ENCODE measurements around the gene ASNSD1. TPM values are rescaled to one million over a fixed set of nuclear protein-coding genes. Genes with fewer than 3 reads are reported as not detected.
"Not testable (repeated sequence)": the region's sequence is repeated elsewhere in the genome, so short reads cannot be mapped to it uniquely, and the experiment has no call there.

ASNSD1 gene
- total RNA-seq, 5 donors from 2014 or later (not counting 1 experiment from before 2014, with no cell fraction given) = 31.7 to 43.8 (median 35.9) TPM

DNA sequence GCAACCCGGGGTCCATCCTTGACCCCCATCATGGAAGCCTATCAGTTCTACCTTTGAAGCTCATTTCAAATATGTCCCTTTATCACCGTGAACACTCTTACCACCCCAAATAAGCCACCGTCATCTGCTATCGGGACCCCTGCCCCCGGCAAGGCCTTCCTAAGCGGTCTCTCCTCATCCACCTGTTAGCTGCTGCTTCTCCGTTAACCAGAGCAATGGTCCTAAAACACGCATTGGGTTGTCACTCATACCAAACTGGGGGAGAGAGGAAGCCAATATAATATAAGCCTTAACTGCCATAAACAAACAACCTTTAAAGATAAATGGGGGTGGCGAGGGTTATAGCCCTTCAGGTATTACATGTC lies 680 bp downstream of the ASNSD1 start:
- WGBS (ENCODE audit: insufficient coverage) = 0% methylated on average over 2 of the region's 9 CpGs
- no peak overlapping the region for H3K27ac Mint-ChIP-seq
- Histone ChIP-seq H3K27ac (ENCODE audit: low read length) (peak overlapping the region; percentile 92), H3K4me3 (ENCODE audit: control insufficient read depth in 1 of 2, extremely low read depth in 1 of 2, low read length in 1 of 2) (peak overlapping the region; percentile 93 to 98), H3K27me3 (replicated peaks in 1 of 2; ENCODE audit: control insufficient read depth in 2 of 2, extremely low read depth in 1 of 2, insufficient read depth in 2 of 2, low read length in 1 of 2) (no peaks in the 10 kb centered on the region), H3K9me3 (no peaks in the 10 kb centered on the region), H3K36me3 (ENCODE audit: control insufficient read depth in 2 of 2, extremely low read depth in 1 of 2, insufficient read depth in 1 of 2, low read length in 1 of 2) (peaks cover 0 to 10% of the 10 kb centered on the region in 2 donors), H3K4me1 (ENCODE audit: control insufficient read depth in 1 of 2, extremely low read depth in 1 of 2, insufficient read depth in 2 of 2, low read length in 2 of 2) (peaks cover 27 to 39% of the 10 kb centered on the region in 2 experiments)
- no peaks in the 10 kb centered on the region for H3K27me3 Mint-ChIP-seq
- peaks cover 52 to 59% (median 54%) of the 10 kb centered on the region in 3 donors for H3K4me1 Mint-ChIP-seq
- ChIA-PET POLR2A (interaction anchor here (0.5 to 2.4 kb wide), 5 partner anchors 8 to 101 kb away, joined by 3 to 8 read pairs (median 4); partner anchors contain the start of genes ANKAR (in 1 of the 2) and OSGEPL1 (in 1 of the 2)), CTCF (interaction anchor here (0.6 to 9.1 kb wide), 12 partner anchors 12 to 566 kb away, joined by 3 to 96 read pairs (median 8); partner anchors contain the start of genes ANKAR (in 2 of the 2) and OSGEPL1 (in 2 of the 2))
- H3K9me3 Mint-ChIP-seq = no peaks in the 10 kb centered on the region
- DNase-seq (peak in 1 of 35 experiments; percentile 33), ATAC-seq (replicated peaks in 1 of 4) (no peak)
- H3K4me3 Mint-ChIP-seq = no peak overlapping the region
- peaks cover 16% of the 10 kb centered on the region for H3K36me3 Mint-ChIP-seq

DNA sequence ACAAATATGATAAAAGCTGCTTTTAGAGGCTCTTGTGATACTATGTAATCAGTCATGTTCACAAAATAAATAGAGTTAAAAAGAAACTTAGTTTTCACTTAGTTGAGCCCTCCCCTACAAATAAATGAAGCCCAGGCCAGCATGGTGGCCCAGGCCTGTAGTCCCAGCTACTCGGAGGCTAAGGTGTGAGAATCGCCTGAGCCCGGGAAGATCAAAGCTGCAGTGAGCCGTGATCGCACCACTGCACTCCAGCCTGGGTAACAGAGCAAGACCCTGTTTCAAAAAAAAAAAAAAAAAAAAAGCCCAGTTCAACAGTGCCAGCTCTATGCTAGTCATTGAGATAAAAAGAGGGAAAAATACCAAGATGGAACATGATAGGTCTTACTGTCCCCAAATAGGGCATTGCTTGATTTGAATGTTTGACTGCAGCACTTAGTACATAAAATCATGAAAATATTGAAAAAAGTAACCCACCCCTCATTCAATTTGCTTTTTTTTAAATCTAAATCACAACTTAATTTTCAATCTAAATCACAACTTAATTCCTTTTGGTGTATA lies 1.5 kb downstream of the ASNSD1 start:
- no peak for ATAC-seq (replicated peaks in 1 of 4)
- peaks cover 48 to 59% (median 55%) of the 10 kb centered on the region in 3 donors for H3K4me1 Mint-ChIP-seq
- H3K4me1 ChIP-seq (ENCODE audit: control insufficient read depth in 1 of 2, extremely low read depth in 1 of 2, insufficient read depth in 2 of 2, low read length in 2 of 2) = peaks cover 21 to 36% of the 10 kb centered on the region in 2 experiments
- CTCF ChIA-PET = interaction anchor here (0.6 to 9.1 kb wide), 10 partner anchors 9 to 100 kb away, joined by 3 to 96 read pairs (median 6); partner anchors contain the start of genes ANKAR (in 2 of the 2) and OSGEPL1 (in 1 of the 2)
- no peaks in the 10 kb centered on the region for H3K9me3 ChIP-seq
- peak overlapping the region in 1 of 2 donors; percentile 93 for H3K4me3 ChIP-seq (ENCODE audit: control insufficient read depth in 1 of 2, extremely low read depth in 1 of 2, low read length in 1 of 2)
- H3K27me3 ChIP-seq (replicated peaks in 1 of 2; ENCODE audit: control insufficient read depth in 2 of 2, extremely low read depth in 1 of 2, insufficient read depth in 2 of 2, low read length in 1 of 2) = no peaks in the 10 kb centered on the region
- DNase-seq = no peak
- H3K27me3 Mint-ChIP-seq = no peaks in the 10 kb centered on the region
- no peak overlapping the region for H3K27ac Mint-ChIP-seq
- peaks cover 24% of the 10 kb centered on the region for H3K36me3 Mint-ChIP-seq
- peaks cover 0 to 18% of the 10 kb centered on the region in 2 donors for H3K36me3 ChIP-seq (ENCODE audit: control insufficient read depth in 2 of 2, extremely low read depth in 1 of 2, insufficient read depth in 1 of 2, low read length in 1 of 2)
- H3K4me3 Mint-ChIP-seq = no peak overlapping the region
- WGBS (ENCODE audit: insufficient coverage) = no CpG with 5 or more reads among the region's 5 CpGs
- no peak overlapping the region for H3K27ac ChIP-seq (ENCODE audit: low read length)
- no peaks in the 10 kb centered on the region for H3K9me3 Mint-ChIP-seq
- POLR2A ChIA-PET = interaction anchor here (0.5 to 2.4 kb wide), 4 partner anchors 9 to 136 kb away, joined by 3 to 8 read pairs (median 4); partner anchors contain the start of gene OSGEPL1 (in 1 of the 2)

DNA sequence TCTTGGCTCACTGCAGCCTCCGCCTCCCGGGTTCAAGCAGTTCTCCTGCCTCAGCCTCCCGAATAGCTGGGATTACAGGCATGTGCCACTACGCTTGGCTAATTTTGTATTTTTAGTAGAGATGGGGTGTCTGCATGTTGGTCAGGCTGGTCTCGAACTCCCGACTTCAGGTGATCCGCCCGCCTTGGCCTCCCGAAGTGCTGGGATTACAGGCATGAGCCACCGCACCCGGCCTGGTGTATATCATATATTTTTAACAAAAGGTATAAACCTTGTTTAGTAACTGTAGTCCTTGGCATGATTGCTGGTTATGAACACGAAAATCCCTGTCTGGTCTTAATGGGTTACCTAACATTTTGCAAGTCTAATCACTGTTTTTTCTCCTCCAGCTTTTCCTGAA lies 2.1 kb downstream of the ASNSD1 start:
- CTCF ChIA-PET = interaction anchor here (0.6 to 9.1 kb wide), 6 partner anchors 8 to 99 kb away, joined by 3 to 96 read pairs (median 6); partner anchors contain the start of genes ANKAR (in 1 of the 2) and OSGEPL1 (in 1 of the 2)
- H3K27ac Mint-ChIP-seq = peak overlapping the region; percentile 15 to 72
- ATAC-seq (replicated peaks in 1 of 4); H3K27ac ChIP-seq (ENCODE audit: low read length); H3K27me3 Mint-ChIP-seq; H3K9me3 ChIP-seq; H3K4me3 ChIP-seq (ENCODE audit: control insufficient read depth in 1 of 2, extremely low read depth in 1 of 2, low read length in 1 of 2); H3K9me3 Mint-ChIP-seq; DNase-seq; H3K27me3 ChIP-seq (replicated peaks in 1 of 2; ENCODE audit: control insufficient read depth in 2 of 2, extremely low read depth in 1 of 2, insufficient read depth in 2 of 2, low read length in 1 of 2): not testable (repeated sequence)
- peaks cover 45 to 55% (median 51%) of the 10 kb centered on the region in 3 donors for H3K4me1 Mint-ChIP-seq
- H3K36me3 Mint-ChIP-seq = peaks cover 26% of the 10 kb centered on the region
- Histone ChIP-seq H3K4me1 (ENCODE audit: control insufficient read depth in 1 of 2, extremely low read depth in 1 of 2, insufficient read depth in 2 of 2, low read length in 2 of 2) (peaks cover 15 to 30% of the 10 kb centered on the region in 2 experiments), H3K36me3 (ENCODE audit: control insufficient read depth in 2 of 2, extremely low read depth in 1 of 2, insufficient read depth in 1 of 2, low read length in 1 of 2) (peaks cover 0 to 24% of the 10 kb centered on the region in 2 donors)
- 100% methylated on average over 3 of the region's 12 CpGs for WGBS (ENCODE audit: insufficient coverage)
- peak overlapping the region in 2 of 3 donors; percentile 47 to 58 for H3K4me3 Mint-ChIP-seq
- POLR2A ChIA-PET = interaction anchor here in 1 of 2 donors (0.6 kb wide), 1 partner anchor 79 kb away, joined by 3 read pairs; no protein-coding TSS in a partner anchor

DNA sequence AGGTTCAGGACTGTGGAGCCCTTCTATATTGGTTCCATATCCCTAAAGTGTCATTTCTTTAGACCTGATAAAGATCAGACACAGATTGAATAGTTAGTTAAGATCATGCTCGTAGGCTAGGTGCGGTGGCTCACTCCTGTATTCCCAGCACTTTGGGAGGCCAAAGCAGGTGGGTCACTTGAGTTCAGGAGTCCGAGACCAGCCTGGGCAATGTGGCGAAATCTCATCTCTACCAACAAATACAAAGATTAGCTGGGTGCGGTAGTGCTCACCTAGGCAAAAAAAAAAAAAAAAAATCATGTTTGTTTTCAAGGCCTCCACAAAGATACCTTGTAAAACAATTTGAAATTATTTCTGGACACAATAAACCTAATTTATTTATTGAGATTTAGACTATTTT lies 8.7 kb downstream of the ASNSD1 start:
- DNase-seq (no peak), ATAC-seq (replicated peaks in 1 of 4) (no peak)
- Histone ChIP-seq H3K36me3 (ENCODE audit: control insufficient read depth in 2 of 2, extremely low read depth in 1 of 2, insufficient read depth in 1 of 2, low read length in 1 of 2) (peaks cover 0 to 43% of the 10 kb centered on the region in 2 donors), H3K27ac (ENCODE audit: low read length) (no peak overlapping the region), H3K9me3 (no peaks in the 10 kb centered on the region), H3K4me3 (ENCODE audit: control insufficient read depth in 1 of 2, extremely low read depth in 1 of 2, low read length in 1 of 2) (no peak overlapping the region), H3K27me3 (replicated peaks in 1 of 2; ENCODE audit: control insufficient read depth in 2 of 2, extremely low read depth in 1 of 2, insufficient read depth in 2 of 2, low read length in 1 of 2) (no peaks in the 10 kb centered on the region), H3K4me1 (ENCODE audit: control insufficient read depth in 1 of 2, extremely low read depth in 1 of 2, insufficient read depth in 2 of 2, low read length in 2 of 2) (peaks cover 3 to 12% of the 10 kb centered on the region in 2 experiments)
- no peak overlapping the region for H3K27ac Mint-ChIP-seq
- WGBS (ENCODE audit: insufficient coverage) = 100% methylated on average over 3 of the region's 5 CpGs
- H3K27me3 Mint-ChIP-seq = no peaks in the 10 kb centered on the region
- ChIA-PET POLR2A (interaction anchor here in 1 of 2 donors (1.0 kb wide), 1 partner anchor 8 kb away, joined by 8 read pairs; no protein-coding TSS in a partner anchor), CTCF (interaction anchor here (0.8 to 1.5 kb wide), 3 partner anchors 9 to 90 kb away, joined by 3 read pairs; partner anchors contain the start of gene SLC40A1 (in 1 of the 2))
- H3K9me3 Mint-ChIP-seq = no peaks in the 10 kb centered on the region
- peaks cover 27 to 39% (median 35%) of the 10 kb centered on the region in 3 donors for H3K4me1 Mint-ChIP-seq
- peaks cover 32% of the 10 kb centered on the region for H3K36me3 Mint-ChIP-seq
- no peak overlapping the region for H3K4me3 Mint-ChIP-seq

DNA sequence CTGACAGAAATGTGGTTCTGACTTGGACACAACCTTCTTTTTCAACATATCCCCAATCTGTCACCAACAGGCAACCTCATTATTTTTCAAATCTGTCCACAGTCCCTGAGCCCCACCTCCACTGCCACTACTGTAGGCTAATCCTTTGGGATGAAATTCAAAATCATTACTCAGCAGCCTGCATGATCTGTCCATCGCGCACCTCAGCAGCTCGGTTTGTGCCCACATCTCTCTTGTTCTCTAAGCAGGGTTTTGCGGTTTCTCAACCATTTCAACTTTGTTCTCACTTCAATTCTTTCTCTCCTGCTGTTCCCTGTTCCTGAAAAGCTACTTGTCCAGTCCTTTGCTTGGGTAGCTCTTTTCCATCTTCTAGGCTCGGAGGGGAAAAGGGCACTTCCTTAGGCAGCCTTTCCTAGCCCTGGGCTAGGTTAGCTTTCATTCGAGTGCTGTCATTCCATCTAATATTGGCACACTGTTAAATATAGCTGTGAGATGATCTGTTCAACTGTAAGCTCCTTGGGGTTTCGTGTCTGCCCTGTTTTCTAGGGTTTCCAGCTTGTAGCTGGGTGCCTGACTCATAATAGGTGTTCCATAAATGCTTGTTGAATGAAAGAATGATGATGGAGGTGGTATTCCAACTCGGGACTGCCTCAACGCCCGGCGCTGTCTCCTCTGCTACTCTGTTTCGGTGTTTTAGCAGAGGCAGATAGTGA lies 12.6 kb downstream of the ASNSD1 start:
- peaks cover 3 to 21% of the 10 kb centered on the region in 2 experiments for H3K4me1 ChIP-seq (ENCODE audit: control insufficient read depth in 1 of 2, extremely low read depth in 1 of 2, insufficient read depth in 2 of 2, low read length in 2 of 2)
- CTCF ChIA-PET = interaction anchor here (0.7 to 7.7 kb wide), 19 partner anchors 9 to 93 kb away, joined by 3 to 96 read pairs (median 9); partner anchors contain the start of genes OSGEPL1 (in 2 of the 2), ASNSD1 (in 1 of the 2) and SLC40A1 (in 1 of the 2)
- no peaks in the 10 kb centered on the region for H3K27me3 ChIP-seq (replicated peaks in 1 of 2; ENCODE audit: control insufficient read depth in 2 of 2, extremely low read depth in 1 of 2, insufficient read depth in 2 of 2, low read length in 1 of 2)
- peaks cover 5 to 15% of the 10 kb centered on the region in 2 donors for H3K36me3 ChIP-seq (ENCODE audit: control insufficient read depth in 2 of 2, extremely low read depth in 1 of 2, insufficient read depth in 1 of 2, low read length in 1 of 2)
- ATAC-seq (replicated peaks in 1 of 4) = peak; percentile 22 to 43 (median 26)
- peaks cover 24% of the 10 kb centered on the region for H3K36me3 Mint-ChIP-seq
- peaks cover 0 to 12% (median 7%) of the 10 kb centered on the region in 3 donors for H3K9me3 Mint-ChIP-seq
- H3K4me3 ChIP-seq (ENCODE audit: control insufficient read depth in 1 of 2, extremely low read depth in 1 of 2, low read length in 1 of 2) = peak overlapping the region; percentile 67 to 96
- H3K4me1 Mint-ChIP-seq = peaks cover 29 to 41% (median 38%) of the 10 kb centered on the region in 3 donors
- H3K9me3 ChIP-seq = no peaks in the 10 kb centered on the region
- H3K4me3 Mint-ChIP-seq = peak overlapping the region; percentile 71 to 91 (median 78)
- POLR2A ChIA-PET = interaction anchor here (0.5 to 2.4 kb wide), 6 partner anchors 10 to 967 kb away, joined by 3 to 8 read pairs (median 4); partner anchors contain the start of genes ASNSD1 (in 2 of the 2) and OSGEPL1 (in 1 of the 2)
- peak overlapping the region; percentile 86 for H3K27ac ChIP-seq (ENCODE audit: low read length)
- DNase-seq = no peak
- peak overlapping the region; percentile 81 for H3K27ac Mint-ChIP-seq
- H3K27me3 Mint-ChIP-seq = no peaks in the 10 kb centered on the region
- 37% methylated on average over 10 of the region's 12 CpGs for WGBS (ENCODE audit: insufficient coverage)
